K562 (cell line): Measurements from ENCODE around the gene KLK5. TPM values are rescaled to one million over a fixed set of nuclear protein-coding genes. Genes with fewer than 3 reads are reported as not detected.

Experiments
- ADNP ChIP-seq: fragments of 200-800 bp; sonication (Bioruptor generic); IDR thresholded peaks from 2 replicates; pipeline ENCODE4 v1.6.1; 2016; ENCODE audit warnings: missing genetic modification characterization, missing compliant biosample characterization
- ARID2 ChIP-seq: fragments of 450-650 bp; IDR thresholded peaks from 2 replicates; pipeline ENCODE4 v1.6.1; 2017; ENCODE audit warnings: antibody characterized with exemption, mild to moderate bottlenecking
- ASH1L ChIP-seq: fragments of 450-650 bp; IDR thresholded peaks from 2 replicates; pipeline ENCODE4 v1.6.1; 2018; ENCODE audit warnings: borderline replicate concordance, mild to moderate bottlenecking, low read depth; ENCODE audit not compliant: partially characterized antibody
- C11orf30 ChIP-seq: fragments of 450-650 bp; IDR thresholded peaks from 2 replicates; pipeline ENCODE4 v1.6.1; 2016; ENCODE audit warnings: low read depth, mild to moderate bottlenecking
- CEBPB ChIP-seq: fragments of 450-650 bp; IDR thresholded peaks from 2 replicates; pipeline ENCODE4 v1.6.1; 2016; ENCODE audit warnings: missing genetic modification characterization, missing compliant biosample characterization
- DMBX1 ChIP-seq: fragments of 250-450 bp; sonication (Bioruptor Pico); IDR thresholded peaks from 2 replicates; pipeline ENCODE4 v1.8.0; 2022; ENCODE audit warnings: inconsistent platforms, mild to moderate bottlenecking, moderate library complexity, borderline replicate concordance
- KDM1A ChIP-seq, 2 experiments: fragments of 450-650 bp; IDR thresholded peaks; 2 replicates each; pipeline ENCODE4 v1.6.1; 2016; ENCODE audit warnings: mild to moderate bottlenecking in 2 of 2
- RB1 ChIP-seq: fragments of 450-650 bp; IDR thresholded peaks from 2 replicates; pipeline ENCODE4 v1.6.1; 2017; ENCODE audit warnings: low read depth, mild to moderate bottlenecking
- SMAD4 ChIP-seq: fragments of 250-450 bp; sonication (Bioruptor Pico); conservative IDR thresholded peaks from 2 replicates; pipeline ENCODE4 v1.8.0; 2021; ENCODE audit warnings: inconsistent platforms, mild to moderate bottlenecking, moderate library complexity
- TBL1XR1 ChIP-seq, 2 experiments: IDR thresholded peaks; 2 replicates each; pipeline ENCODE4 v1.6.1; 2012; ENCODE audit warnings: improper control_type of control experiment in 2 of 2, low read length in 2 of 2, mild to moderate bottlenecking in 1 of 2
- TSC22D4 ChIP-seq: fragments of 450-650 bp; IDR thresholded peaks from 2 replicates; pipeline ENCODE4 v1.6.1; 2016; ENCODE audit warnings: missing genetic modification characterization, missing biosample characterization, control low read depth
- ZBTB2 ChIP-seq: fragments of 450-650 bp; IDR thresholded peaks from 2 replicates; pipeline ENCODE4 v1.6.1; 2016; ENCODE audit warnings: antibody characterized with exemption
- ZNF140 ChIP-seq: fragments of 250-450 bp; sonication (Bioruptor Pico); IDR thresholded peaks from 2 replicates; pipeline ENCODE4 v1.8.0; 2021; ENCODE audit warnings: moderate library complexity, mild to moderate bottlenecking, inconsistent platforms
- ZNF780A ChIP-seq: fragments of 250-450 bp; sonication (Bioruptor Pico); IDR thresholded peaks from 2 replicates; pipeline ENCODE4 v1.5.0; 2021; ENCODE audit warnings: mild to moderate bottlenecking
- polyA plus RNA-seq, 8 experiments: library from polyadenylated mRNA; depleted of rRNA in 4 of 8; stranded (reverse) in 5 of 8; unstranded in 3 of 8; fragments of >200 nt; fragmentation: Nextera tagmentation in 2 of 8; fragmentation: Illumina TruSeq in 1 of 8; extraction: Ambion mirVana in 2 of 8; extraction: Trizol in 1 of 8; gene quantifications; 2 replicates each; pipeline versions ENCODE4 v1.2.1 to v1.2.3, GENCODE V29; 2011 to 2014; ENCODE audit warnings: inconsistent platforms in 1 of 8, missing spikeins in 1 of 8
- total RNA-seq, 7 experiments: library from RNA; depleted of rRNA in 6 of 7; stranded (reverse); fragments of >200 nt in 6 of 7; fragmentation: Illumina TruSeq in 2 of 7; extraction: Trizol in 2 of 7; gene quantifications; 2 replicates each; pipeline versions ENCODE4 v1.2.1 to v1.2.3, GENCODE V29; 2011 to 2021; ENCODE audit warnings: low replicate concordance in 1 of 7
- TF ChIP-seq, protein P1 (sequence below): fragments of 250-450 bp; sonication (Bioruptor Pico); IDR thresholded peaks from 2 replicates; pipeline ENCODE4 v1.4.0; 2020; ENCODE audit warnings: mild to moderate bottlenecking, moderate library complexity
- TF ChIP-seq, protein P2 (sequence below): fragments of 250-450 bp; sonication (Bioruptor Pico); IDR thresholded peaks from 2 replicates; pipeline ENCODE4 v1.8.0; 2021; ENCODE audit warnings: borderline replicate concordance, mild to moderate bottlenecking, moderate library complexity; ENCODE audit not compliant: poor library complexity, severe bottlenecking
- TF ChIP-seq, protein P3 (sequence below): sonication (generic); formaldehyde crosslinking; IDR thresholded peaks from 2 replicates; pipeline ENCODE4 v1.8.0; 2022; ENCODE audit warnings: mild to moderate bottlenecking, missing genetic modification reagents
- TF ChIP-seq, protein P4 (sequence below), 2 experiments: IDR thresholded peaks; 2 replicates each; pipeline ENCODE4 v1.6.1; 2011; ENCODE audit warnings: borderline replicate concordance in 1 of 2, control low read depth in 1 of 2, low read depth in 1 of 2, low read length in 1 of 2, mild to moderate bottlenecking in 1 of 2, mixed read lengths in 1 of 2, moderate library complexity in 1 of 2; ENCODE audit not compliant: insufficient read depth in 1 of 2, insufficient read length in 1 of 2, poor library complexity in 1 of 2, severe bottlenecking in 1 of 2; ENCODE audit errors: extremely low read depth in 1 of 2

Gene KLK5
- total and polyA plus RNA-seq, 9 of the 15 experiments (the other 6 are each of a cell fraction or from before 2014, with no cell fraction given) = not detected

GRCh38 chr19:51000981-51001380 lies 48.1 kb upstream of the KLK5 start (continued):
- TF ChIP-seq, protein P1, sequence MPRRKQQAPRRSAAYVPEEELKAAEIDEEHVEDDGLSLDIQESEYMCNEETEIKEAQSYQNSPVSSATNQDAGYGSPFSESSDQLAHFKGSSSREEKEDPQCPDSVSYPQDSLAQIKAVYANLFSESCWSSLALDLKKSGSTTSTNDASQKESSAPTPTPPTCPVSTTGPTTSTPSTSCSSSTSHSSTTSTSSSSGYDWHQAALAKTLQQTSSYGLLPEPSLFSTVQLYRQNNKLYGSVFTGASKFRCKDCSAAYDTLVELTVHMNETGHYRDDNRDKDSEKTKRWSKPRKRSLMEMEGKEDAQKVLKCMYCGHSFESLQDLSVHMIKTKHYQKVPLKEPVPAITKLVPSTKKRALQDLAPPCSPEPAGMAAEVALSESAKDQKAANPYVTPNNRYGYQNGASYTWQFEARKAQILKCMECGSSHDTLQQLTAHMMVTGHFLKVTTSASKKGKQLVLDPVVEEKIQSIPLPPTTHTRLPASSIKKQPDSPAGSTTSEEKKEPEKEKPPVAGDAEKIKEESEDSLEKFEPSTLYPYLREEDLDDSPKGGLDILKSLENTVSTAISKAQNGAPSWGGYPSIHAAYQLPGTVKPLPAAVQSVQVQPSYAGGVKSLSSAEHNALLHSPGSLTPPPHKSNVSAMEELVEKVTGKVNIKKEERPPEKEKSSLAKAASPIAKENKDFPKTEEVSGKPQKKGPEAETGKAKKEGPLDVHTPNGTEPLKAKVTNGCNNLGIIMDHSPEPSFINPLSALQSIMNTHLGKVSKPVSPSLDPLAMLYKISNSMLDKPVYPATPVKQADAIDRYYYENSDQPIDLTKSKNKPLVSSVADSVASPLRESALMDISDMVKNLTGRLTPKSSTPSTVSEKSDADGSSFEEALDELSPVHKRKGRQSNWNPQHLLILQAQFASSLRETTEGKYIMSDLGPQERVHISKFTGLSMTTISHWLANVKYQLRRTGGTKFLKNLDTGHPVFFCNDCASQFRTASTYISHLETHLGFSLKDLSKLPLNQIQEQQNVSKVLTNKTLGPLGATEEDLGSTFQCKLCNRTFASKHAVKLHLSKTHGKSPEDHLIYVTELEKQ (CRISPR knock-in tag) = no peak
- TF ChIP-seq TSC22D4 (tag) (no peak), ZBTB2 (no peak), ARID2 (no peak), C11orf30 (no peak), KDM1A (IDR thresholded peaks at IDR 0.05) (no peak), DMBX1 (CRISPR knock-in tag) (no peak), ZNF780A (no peak), ADNP (no peak), ZNF140 (no peak), CEBPB (no peak), SMAD4 (CRISPR knock-in tag) (no peak), RB1 (no peak), ASH1L (no peak), TBL1XR1 (IDR thresholded peaks at IDR 0.05; ENCODE audit: low read length in 2 of 2) (no peak)
- TF ChIP-seq, protein P2, sequence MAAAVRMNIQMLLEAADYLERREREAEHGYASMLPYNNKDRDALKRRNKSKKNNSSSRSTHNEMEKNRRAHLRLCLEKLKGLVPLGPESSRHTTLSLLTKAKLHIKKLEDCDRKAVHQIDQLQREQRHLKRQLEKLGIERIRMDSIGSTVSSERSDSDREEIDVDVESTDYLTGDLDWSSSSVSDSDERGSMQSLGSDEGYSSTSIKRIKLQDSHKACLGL (CRISPR knock-in tag) = no peak
- TF ChIP-seq, protein P3, sequence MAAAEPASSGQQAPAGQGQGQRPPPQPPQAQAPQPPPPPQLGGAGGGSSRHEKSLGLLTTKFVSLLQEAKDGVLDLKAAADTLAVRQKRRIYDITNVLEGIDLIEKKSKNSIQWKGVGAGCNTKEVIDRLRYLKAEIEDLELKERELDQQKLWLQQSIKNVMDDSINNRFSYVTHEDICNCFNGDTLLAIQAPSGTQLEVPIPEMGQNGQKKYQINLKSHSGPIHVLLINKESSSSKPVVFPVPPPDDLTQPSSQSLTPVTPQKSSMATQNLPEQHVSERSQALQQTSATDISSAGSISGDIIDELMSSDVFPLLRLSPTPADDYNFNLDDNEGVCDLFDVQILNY (CRISPR knock-in tag) = no peak
- TF ChIP-seq, protein P4, sequence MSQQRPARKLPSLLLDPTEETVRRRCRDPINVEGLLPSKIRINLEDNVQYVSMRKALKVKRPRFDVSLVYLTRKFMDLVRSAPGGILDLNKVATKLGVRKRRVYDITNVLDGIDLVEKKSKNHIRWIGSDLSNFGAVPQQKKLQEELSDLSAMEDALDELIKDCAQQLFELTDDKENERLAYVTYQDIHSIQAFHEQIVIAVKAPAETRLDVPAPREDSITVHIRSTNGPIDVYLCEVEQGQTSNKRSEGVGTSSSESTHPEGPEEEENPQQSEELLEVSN (IDR thresholded peaks at IDR 0.05; ENCODE audit: borderline replicate concordance in 1 of 2, extremely low read depth in 1 of 2, insufficient read depth in 1 of 2, insufficient read length in 1 of 2, low read depth in 1 of 2, low read length in 1 of 2, poor library complexity in 1 of 2, severe bottlenecking in 1 of 2) = peak in 1 of 2 experiments; percentile 20
